HFF-Myc (cell line): ENCODE results near the gene PMPCB.

Source experiments
- DNase-seq: peaks from one replicate; pipeline ENCODE4 v3.0.0-alpha.2; 2011; ENCODE audit warnings: low read depth; ENCODE audit errors: extremely low read depth
- H3K4me3 ChIP-seq: replicated peaks from 2 replicates; pipeline ENCODE4 v1.5.1; 2011; ENCODE audit warnings: low read depth, mild to moderate bottlenecking, control low read depth, low read length
- TF ChIP-seq, protein P1 (sequence below): IDR thresholded peaks from 2 replicates; pipeline ENCODE4 v1.5.1; 2012; ENCODE audit warnings: mild to moderate bottlenecking, low read depth, low read length, control low read depth; ENCODE audit errors: missing control alignments

PMPCB gene

GRCh38 chr7:103292122-103292521 is 5.1 kb upstream of the PMPCB start:
- no peak overlapping the region for H3K4me3 ChIP-seq
- TF ChIP-seq, protein P1, sequence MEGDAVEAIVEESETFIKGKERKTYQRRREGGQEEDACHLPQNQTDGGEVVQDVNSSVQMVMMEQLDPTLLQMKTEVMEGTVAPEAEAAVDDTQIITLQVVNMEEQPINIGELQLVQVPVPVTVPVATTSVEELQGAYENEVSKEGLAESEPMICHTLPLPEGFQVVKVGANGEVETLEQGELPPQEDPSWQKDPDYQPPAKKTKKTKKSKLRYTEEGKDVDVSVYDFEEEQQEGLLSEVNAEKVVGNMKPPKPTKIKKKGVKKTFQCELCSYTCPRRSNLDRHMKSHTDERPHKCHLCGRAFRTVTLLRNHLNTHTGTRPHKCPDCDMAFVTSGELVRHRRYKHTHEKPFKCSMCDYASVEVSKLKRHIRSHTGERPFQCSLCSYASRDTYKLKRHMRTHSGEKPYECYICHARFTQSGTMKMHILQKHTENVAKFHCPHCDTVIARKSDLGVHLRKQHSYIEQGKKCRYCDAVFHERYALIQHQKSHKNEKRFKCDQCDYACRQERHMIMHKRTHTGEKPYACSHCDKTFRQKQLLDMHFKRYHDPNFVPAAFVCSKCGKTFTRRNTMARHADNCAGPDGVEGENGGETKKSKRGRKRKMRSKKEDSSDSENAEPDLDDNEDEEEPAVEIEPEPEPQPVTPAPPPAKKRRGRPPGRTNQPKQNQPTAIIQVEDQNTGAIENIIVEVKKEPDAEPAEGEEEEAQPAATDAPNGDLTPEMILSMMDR, result no peak
- DNase-seq, result no peak

DNA sequence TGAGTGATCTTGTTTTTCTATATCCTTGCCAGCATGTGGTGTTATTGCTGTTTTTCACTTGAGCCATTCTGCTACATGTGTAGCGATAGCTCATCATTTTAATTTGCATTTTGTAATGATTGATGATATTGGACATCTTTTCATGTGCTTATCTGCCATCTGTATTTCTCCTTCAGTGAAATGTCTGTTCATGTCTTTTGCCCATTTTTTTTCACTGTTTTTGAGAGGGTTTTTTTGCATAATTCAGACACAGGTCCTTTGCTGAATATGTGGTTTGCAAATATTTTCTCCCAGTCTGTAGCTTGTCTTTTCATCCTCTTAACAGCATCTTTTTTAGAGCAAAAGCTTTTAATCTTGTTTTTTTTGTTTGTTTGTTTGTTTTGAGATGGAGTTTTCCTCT is 3.7 kb upstream of the PMPCB start:
- no peak overlapping the region for H3K4me3 ChIP-seq
- no peak for DNase-seq
- TF ChIP-seq, protein P1, result no peak

- DNase-seq, result no peak
- H3K4me3 ChIP-seq, result peak overlapping the region; percentile 82
- TF ChIP-seq, protein P1, result no peak
Measured at GRCh38 chr7:103297837-103298179, 573 bp downstream of the PMPCB start.

GRCh38 chr7:103299660-103300059 is 2.4 kb downstream of the PMPCB start:
- H3K4me3 ChIP-seq, result no peak overlapping the region
- TF ChIP-seq, protein P1, result no peak
- no peak for DNase-seq

DNA sequence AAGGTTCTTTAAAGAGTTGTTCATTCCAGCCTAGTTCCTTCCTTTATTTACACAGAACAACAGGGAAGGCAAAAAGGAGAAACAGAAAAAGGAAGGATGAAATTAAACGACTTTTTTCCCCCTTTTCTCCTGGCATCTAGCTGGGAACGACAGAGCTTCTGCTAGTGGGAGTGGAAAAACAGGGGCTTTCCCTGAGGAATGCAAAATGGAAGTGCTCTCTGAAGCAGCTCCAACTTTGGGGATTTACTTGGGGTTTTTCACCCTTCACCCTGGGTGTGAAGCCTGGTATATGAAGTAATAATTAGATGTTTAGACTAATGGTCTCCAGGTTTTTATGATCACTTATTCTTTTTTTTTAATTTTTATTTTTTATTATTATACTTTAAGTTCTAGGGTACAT is 4.2 kb downstream of the PMPCB start:
- TF ChIP-seq, protein P1, result no peak

GRCh38 chr7:103307503-103308231 is 10.4 kb downstream of the PMPCB start:
- no peak for DNase-seq
- TF ChIP-seq, protein P1, result no peak
- no peak overlapping the region for H3K4me3 ChIP-seq

More for the DNA sequence above, 4.2 kb downstream of the PMPCB start:
- H3K4me3 ChIP-seq, result no peak overlapping the region
- no peak for DNase-seq

GRCh38 chr7:103314852-103315251 is 17.6 kb downstream of the PMPCB start:
- TF ChIP-seq, protein P1, result no peak
- no peak for DNase-seq
- no peak overlapping the region for H3K4me3 ChIP-seq
